NB4 (cell line): ENCODE measurements around the gene FAM184A.

Source experiments
- POLR2A ChIP-seq: IDR thresholded peaks from 2 replicates; pipeline ENCODE4 v1.6.1; 2011; ENCODE audit warnings: mild to moderate bottlenecking; ENCODE audit not compliant: insufficient read length; ENCODE audit errors: extremely low read depth
- TF ChIP-seq, protein P1 (sequence below): IDR thresholded peaks from one replicate; pipeline ENCODE4 v1.5.1; 2012; ENCODE audit warnings: low read depth, low read length

DNA sequence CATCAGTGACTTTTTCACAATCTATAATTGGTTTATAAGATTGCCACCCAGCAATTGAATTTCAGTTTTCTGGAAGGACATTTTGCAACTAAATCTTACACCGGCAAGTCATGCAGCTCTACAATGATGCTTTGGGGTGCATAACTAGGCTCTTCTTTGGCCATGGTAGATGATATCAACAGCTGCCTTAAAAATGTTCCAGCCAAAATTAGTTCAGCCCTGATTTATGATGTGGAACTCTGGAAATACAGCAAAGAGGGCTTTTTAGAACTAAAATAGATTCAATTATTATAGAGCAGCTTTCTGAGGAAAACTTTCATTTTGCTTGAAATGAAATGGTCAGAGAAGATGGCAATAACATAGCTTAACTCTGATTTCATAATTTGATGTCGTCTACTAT lies 125.1 kb downstream of the FAM184A start:
- TF ChIP-seq, protein P1, sequence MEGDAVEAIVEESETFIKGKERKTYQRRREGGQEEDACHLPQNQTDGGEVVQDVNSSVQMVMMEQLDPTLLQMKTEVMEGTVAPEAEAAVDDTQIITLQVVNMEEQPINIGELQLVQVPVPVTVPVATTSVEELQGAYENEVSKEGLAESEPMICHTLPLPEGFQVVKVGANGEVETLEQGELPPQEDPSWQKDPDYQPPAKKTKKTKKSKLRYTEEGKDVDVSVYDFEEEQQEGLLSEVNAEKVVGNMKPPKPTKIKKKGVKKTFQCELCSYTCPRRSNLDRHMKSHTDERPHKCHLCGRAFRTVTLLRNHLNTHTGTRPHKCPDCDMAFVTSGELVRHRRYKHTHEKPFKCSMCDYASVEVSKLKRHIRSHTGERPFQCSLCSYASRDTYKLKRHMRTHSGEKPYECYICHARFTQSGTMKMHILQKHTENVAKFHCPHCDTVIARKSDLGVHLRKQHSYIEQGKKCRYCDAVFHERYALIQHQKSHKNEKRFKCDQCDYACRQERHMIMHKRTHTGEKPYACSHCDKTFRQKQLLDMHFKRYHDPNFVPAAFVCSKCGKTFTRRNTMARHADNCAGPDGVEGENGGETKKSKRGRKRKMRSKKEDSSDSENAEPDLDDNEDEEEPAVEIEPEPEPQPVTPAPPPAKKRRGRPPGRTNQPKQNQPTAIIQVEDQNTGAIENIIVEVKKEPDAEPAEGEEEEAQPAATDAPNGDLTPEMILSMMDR, result no peak
- no peak for TF ChIP-seq POLR2A
